Liver (tissue), 9 donors: ENCODE data around the gene CLN5. TPM values are rescaled to one million over a fixed set of nuclear protein-coding genes. Genes with fewer than 3 reads are reported as not detected.

Source experiments
- DNase-seq: peaks from one replicate; pipeline ENCODE4 v3.0.0-alpha.2; 2017; ENCODE audit warnings: low spot score
- H3K27ac ChIP-seq, 2 donors: one replicate each; pipeline ENCODE4 v1.7.0; 2013; ENCODE audit warnings: inconsistent platforms in 2 of 2, low read length in 2 of 2, control low read depth in 1 of 2, low read depth in 1 of 2, mild to moderate bottlenecking in 1 of 2
- H3K27me3 ChIP-seq, 4 donors: one replicate each; pipeline versions ENCODE4 v1.6.1 to v1.7.0; 2013; ENCODE audit warnings: low read length in 3 of 4, inconsistent platforms in 1 of 4, mild to moderate bottlenecking in 1 of 4, moderate library complexity in 1 of 4; ENCODE audit not compliant: control insufficient read depth in 4 of 4, insufficient read depth in 4 of 4
- H3K36me3 ChIP-seq, 4 donors: one replicate each; pipeline versions ENCODE4 v1.6.1 to v1.7.0; 2013; ENCODE audit warnings: low read length in 3 of 4, mild to moderate bottlenecking in 3 of 4, low read depth in 1 of 4, moderate library complexity in 1 of 4; ENCODE audit not compliant: control insufficient read depth in 4 of 4, insufficient read depth in 3 of 4
- H3K4me1 ChIP-seq, 4 donors: one replicate each; pipeline versions ENCODE4 v1.6.1 to v1.7.0; 2013; ENCODE audit warnings: low read length in 3 of 4, mild to moderate bottlenecking in 3 of 4, moderate library complexity in 1 of 4; ENCODE audit not compliant: control insufficient read depth in 4 of 4, insufficient read depth in 4 of 4
- H3K4me3 ChIP-seq, 3 donors: one replicate each; pipeline versions ENCODE4 v1.6.1 to v1.7.0; 2013; ENCODE audit warnings: low read length in 3 of 3, control low read depth in 1 of 3, low read depth in 1 of 3, mild to moderate bottlenecking in 1 of 3
- H3K9ac ChIP-seq, 2 donors: one replicate each; pipeline ENCODE4 v1.7.0; 2013; ENCODE audit warnings: low read length in 2 of 2, mild to moderate bottlenecking in 2 of 2, moderate library complexity in 2 of 2, control low read depth in 1 of 2, low read depth in 1 of 2
- H3K9me3 ChIP-seq, 4 donors: one replicate each; pipeline versions ENCODE4 v1.6.1 to v1.7.0; 2013; ENCODE audit warnings: low read length in 3 of 4; ENCODE audit not compliant: control insufficient read depth in 4 of 4
- EGR1 ChIP-seq, 2 donors: IDR thresholded peaks; 2 replicates each; pipeline ENCODE4 v1.6.1; 2016 to 2018; ENCODE audit warnings: antibody characterized with exemption in 2 of 2, low read depth in 2 of 2
- FOXA1 ChIP-seq: IDR thresholded peaks from 2 replicates; pipeline ENCODE4 v1.6.1; 2016; ENCODE audit warnings: antibody characterized with exemption
- FOXA2 ChIP-seq: IDR thresholded peaks from 2 replicates; pipeline ENCODE4 v1.6.1; 2016; ENCODE audit warnings: antibody characterized with exemption
- GABPA ChIP-seq, 2 donors: IDR thresholded peaks in 1 of 2; conservative IDR thresholded peaks in 1 of 2; 2 replicates each; pipeline ENCODE4 v1.6.1; 2016; ENCODE audit warnings: antibody characterized with exemption in 2 of 2, mild to moderate bottlenecking in 1 of 2, moderate library complexity in 1 of 2
- HNF4A ChIP-seq, 2 donors: conservative IDR thresholded peaks; 2 replicates each; pipeline ENCODE4 v1.6.1; 2016; ENCODE audit warnings: antibody characterized with exemption in 2 of 2, mild to moderate bottlenecking in 2 of 2
- HNF4G ChIP-seq: IDR thresholded peaks from 2 replicates; pipeline ENCODE4 v1.6.1; 2016; ENCODE audit warnings: antibody characterized with exemption
- JUND ChIP-seq, 2 donors: IDR thresholded peaks; 2 replicates each; pipeline ENCODE4 v1.6.1; 2016; ENCODE audit warnings: antibody characterized with exemption in 2 of 2
- NR2F2 ChIP-seq: IDR thresholded peaks from 2 replicates; pipeline ENCODE4 v1.6.1; 2016; ENCODE audit warnings: antibody characterized with exemption
- RAD21 ChIP-seq, 2 donors: IDR thresholded peaks; 2 replicates each; pipeline ENCODE4 v1.6.1; 2016; ENCODE audit warnings: antibody characterized with exemption in 2 of 2, mild to moderate bottlenecking in 2 of 2
- RXRA ChIP-seq, 2 donors: IDR thresholded peaks; 2 replicates each; pipeline ENCODE4 v1.6.1; 2017 to 2018; ENCODE audit warnings: antibody characterized with exemption in 2 of 2, mild to moderate bottlenecking in 1 of 2
- SP1 ChIP-seq: IDR thresholded peaks from 2 replicates; pipeline ENCODE4 v1.6.1; 2018; ENCODE audit warnings: antibody characterized with exemption, mild to moderate bottlenecking
- TAF1 ChIP-seq: conservative IDR thresholded peaks from 2 replicates; pipeline ENCODE4 v1.6.1; 2016; ENCODE audit warnings: antibody characterized with exemption, mild to moderate bottlenecking
- YY1 ChIP-seq: IDR thresholded peaks from 2 replicates; pipeline ENCODE4 v1.6.1; 2016; ENCODE audit warnings: antibody characterized with exemption, mild to moderate bottlenecking
- WGBS: extraction: QIAGEN DNeasy Blood & Tissue Kit; methylation state at CpG from one replicate; pipeline ENCODE4 v1.1.7; 2013; 5-methylcytosine and 5-hydroxymethylcytosine counted together
- polyA plus RNA-seq, 2 donors: library from polyadenylated mRNA; stranded (reverse) in 1 of 2; unstranded in 1 of 2; fragments of 200-250 nt in 1 of 2; fragments of >200 nt in 1 of 2; fragmentation: Nextera tagmentation in 1 of 2; extraction: Ambion mirVana in 1 of 2; gene quantifications; one replicate each; pipeline versions ENCODE4 v1.2.1 to v1.2.3, GENCODE V29; 2013 to 2015
- total RNA-seq, 2 donors: library from RNA; depleted of rRNA; stranded (reverse); fragments of >200 nt; gene quantifications; one replicate each; pipeline ENCODE4 v1.2.3, GENCODE V29; 2014
- TF ChIP-seq, protein P1 (sequence below): IDR thresholded peaks from 2 replicates; pipeline ENCODE4 v1.6.1; 2016; ENCODE audit warnings: antibody characterized with exemption
- TF ChIP-seq, protein P2 (sequence below): IDR thresholded peaks from 2 replicates; pipeline ENCODE4 v1.6.1; 2016; ENCODE audit warnings: antibody characterized with exemption
- TF ChIP-seq, protein P3 (sequence below): fragments of 150-350 bp; IDR thresholded peaks from 2 replicates; pipeline ENCODE4 v1.5.1; 2017; ENCODE audit warnings: improper control_type of control experiment, low read depth, low read length; ENCODE audit not compliant: missing input control
- TF ChIP-seq, protein P4 (sequence below): IDR thresholded peaks from 2 replicates; pipeline ENCODE4 v1.6.1; 2016; ENCODE audit warnings: antibody characterized with exemption, mild to moderate bottlenecking
- TF ChIP-seq, protein P5 (sequence below): IDR thresholded peaks from 2 replicates; pipeline ENCODE4 v1.6.1; 2016; ENCODE audit warnings: antibody characterized with exemption
- donor health status: healthy.
- donor health status: healthy.
- donor health status: healthy.
- donor health status: healthy.
- donor health status: healthy.

The CLN5 gene
- total and polyA plus RNA-seq, 4 donors: 11.6 to 18.2 (median 14.8) TPM

DNA sequence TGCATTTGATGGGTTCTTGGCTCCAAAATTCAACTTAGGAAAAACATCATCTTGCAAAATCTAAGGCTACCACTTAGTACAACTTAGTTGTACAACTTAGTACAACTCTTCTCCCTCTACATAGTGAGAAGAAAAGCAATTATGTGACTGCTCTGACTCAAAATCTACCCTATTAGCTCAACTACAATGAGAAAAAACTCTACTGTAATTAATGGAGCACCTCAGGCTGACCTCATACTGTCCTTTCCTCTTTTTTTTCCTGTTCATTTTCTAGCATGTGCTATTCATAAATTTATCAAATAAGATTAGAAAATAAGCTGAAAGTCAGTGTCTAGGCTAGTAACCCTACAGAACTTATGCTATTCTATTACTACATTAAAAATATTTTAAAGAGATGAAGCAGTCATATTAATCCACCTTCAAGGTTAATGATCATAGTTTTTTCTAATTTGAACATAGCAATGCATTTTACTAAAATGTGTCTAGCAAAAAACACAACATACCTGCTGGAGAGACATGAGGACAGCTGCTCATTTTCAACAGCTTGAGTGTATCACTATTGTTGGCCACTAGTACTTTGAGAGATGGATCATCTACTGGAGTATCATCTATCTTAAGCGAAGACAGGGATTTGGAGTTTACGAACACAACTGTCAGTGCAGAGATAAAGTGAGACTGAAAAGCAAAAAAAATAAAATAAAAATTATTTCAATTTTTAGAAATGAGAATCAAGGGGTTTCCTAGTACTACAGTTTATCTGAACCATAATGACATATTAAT lies 23.2 kb downstream of the CLN5 start:
- DNase-seq: no peak
- no peak overlapping the region for H3K9ac ChIP-seq
- no peaks in the 10 kb centered on the region for H3K9me3 ChIP-seq
- H3K4me3 ChIP-seq: no peak overlapping the region
- H3K4me1 ChIP-seq: peaks cover 0 to 3% (median under 1%) of the 10 kb centered on the region in 4 donors
- H3K36me3 ChIP-seq: peaks cover 6 to 56% (median 49%) of the 10 kb centered on the region in 4 donors
- no peaks in the 10 kb centered on the region for H3K27me3 ChIP-seq
- 94% methylated on average over 2 of the region's 2 CpGs for WGBS
- no peak for TF ChIP-seq TAF1
- TF ChIP-seq JUND (IDR thresholded peaks at IDR 0.05): no peak
- no peak for TF ChIP-seq RAD21 (IDR thresholded peaks at IDR 0.05)
- no peak for TF ChIP-seq EGR1 (IDR thresholded peaks at IDR 0.05; ENCODE audit: low read depth in 2 of 2)
- TF ChIP-seq, protein P1, sequence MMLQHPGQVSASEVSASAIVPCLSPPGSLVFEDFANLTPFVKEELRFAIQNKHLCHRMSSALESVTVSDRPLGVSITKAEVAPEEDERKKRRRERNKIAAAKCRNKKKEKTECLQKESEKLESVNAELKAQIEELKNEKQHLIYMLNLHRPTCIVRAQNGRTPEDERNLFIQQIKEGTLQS: no peak
- TF ChIP-seq, protein P2, sequence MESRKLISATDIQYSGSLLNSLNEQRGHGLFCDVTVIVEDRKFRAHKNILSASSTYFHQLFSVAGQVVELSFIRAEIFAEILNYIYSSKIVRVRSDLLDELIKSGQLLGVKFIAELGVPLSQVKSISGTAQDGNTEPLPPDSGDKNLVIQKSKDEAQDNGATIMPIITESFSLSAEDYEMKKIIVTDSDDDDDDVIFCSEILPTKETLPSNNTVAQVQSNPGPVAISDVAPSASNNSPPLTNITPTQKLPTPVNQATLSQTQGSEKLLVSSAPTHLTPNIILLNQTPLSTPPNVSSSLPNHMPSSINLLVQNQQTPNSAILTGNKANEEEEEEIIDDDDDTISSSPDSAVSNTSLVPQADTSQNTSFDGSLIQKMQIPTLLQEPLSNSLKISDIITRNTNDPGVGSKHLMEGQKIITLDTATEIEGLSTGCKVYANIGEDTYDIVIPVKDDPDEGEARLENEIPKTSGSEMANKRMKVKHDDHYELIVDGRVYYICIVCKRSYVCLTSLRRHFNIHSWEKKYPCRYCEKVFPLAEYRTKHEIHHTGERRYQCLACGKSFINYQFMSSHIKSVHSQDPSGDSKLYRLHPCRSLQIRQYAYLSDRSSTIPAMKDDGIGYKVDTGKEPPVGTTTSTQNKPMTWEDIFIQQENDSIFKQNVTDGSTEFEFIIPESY: no peak
- TF ChIP-seq GABPA (IDR thresholded peaks at IDR 0.05 in 1 of 2, conservative IDR thresholded peaks at IDR 0.05 in 1 of 2): no peak
- TF ChIP-seq HNF4A (conservative IDR thresholded peaks at IDR 0.05): no peak
- TF ChIP-seq, protein P3, sequence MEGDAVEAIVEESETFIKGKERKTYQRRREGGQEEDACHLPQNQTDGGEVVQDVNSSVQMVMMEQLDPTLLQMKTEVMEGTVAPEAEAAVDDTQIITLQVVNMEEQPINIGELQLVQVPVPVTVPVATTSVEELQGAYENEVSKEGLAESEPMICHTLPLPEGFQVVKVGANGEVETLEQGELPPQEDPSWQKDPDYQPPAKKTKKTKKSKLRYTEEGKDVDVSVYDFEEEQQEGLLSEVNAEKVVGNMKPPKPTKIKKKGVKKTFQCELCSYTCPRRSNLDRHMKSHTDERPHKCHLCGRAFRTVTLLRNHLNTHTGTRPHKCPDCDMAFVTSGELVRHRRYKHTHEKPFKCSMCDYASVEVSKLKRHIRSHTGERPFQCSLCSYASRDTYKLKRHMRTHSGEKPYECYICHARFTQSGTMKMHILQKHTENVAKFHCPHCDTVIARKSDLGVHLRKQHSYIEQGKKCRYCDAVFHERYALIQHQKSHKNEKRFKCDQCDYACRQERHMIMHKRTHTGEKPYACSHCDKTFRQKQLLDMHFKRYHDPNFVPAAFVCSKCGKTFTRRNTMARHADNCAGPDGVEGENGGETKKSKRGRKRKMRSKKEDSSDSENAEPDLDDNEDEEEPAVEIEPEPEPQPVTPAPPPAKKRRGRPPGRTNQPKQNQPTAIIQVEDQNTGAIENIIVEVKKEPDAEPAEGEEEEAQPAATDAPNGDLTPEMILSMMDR: no peak
- TF ChIP-seq SP1: no peak
- TF ChIP-seq, protein P4, sequence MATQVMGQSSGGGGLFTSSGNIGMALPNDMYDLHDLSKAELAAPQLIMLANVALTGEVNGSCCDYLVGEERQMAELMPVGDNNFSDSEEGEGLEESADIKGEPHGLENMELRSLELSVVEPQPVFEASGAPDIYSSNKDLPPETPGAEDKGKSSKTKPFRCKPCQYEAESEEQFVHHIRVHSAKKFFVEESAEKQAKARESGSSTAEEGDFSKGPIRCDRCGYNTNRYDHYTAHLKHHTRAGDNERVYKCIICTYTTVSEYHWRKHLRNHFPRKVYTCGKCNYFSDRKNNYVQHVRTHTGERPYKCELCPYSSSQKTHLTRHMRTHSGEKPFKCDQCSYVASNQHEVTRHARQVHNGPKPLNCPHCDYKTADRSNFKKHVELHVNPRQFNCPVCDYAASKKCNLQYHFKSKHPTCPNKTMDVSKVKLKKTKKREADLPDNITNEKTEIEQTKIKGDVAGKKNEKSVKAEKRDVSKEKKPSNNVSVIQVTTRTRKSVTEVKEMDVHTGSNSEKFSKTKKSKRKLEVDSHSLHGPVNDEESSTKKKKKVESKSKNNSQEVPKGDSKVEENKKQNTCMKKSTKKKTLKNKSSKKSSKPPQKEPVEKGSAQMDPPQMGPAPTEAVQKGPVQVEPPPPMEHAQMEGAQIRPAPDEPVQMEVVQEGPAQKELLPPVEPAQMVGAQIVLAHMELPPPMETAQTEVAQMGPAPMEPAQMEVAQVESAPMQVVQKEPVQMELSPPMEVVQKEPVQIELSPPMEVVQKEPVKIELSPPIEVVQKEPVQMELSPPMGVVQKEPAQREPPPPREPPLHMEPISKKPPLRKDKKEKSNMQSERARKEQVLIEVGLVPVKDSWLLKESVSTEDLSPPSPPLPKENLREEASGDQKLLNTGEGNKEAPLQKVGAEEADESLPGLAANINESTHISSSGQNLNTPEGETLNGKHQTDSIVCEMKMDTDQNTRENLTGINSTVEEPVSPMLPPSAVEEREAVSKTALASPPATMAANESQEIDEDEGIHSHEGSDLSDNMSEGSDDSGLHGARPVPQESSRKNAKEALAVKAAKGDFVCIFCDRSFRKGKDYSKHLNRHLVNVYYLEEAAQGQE: no peak
- TF ChIP-seq, protein P5, sequence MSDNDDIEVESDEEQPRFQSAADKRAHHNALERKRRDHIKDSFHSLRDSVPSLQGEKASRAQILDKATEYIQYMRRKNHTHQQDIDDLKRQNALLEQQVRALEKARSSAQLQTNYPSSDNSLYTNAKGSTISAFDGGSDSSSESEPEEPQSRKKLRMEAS: no peak
- no peak for TF ChIP-seq HNF4G
- no peak for TF ChIP-seq FOXA1
- no peak for TF ChIP-seq RXRA (IDR thresholded peaks at IDR 0.05)
- TF ChIP-seq YY1: no peak
- TF ChIP-seq NR2F2: no peak
- TF ChIP-seq FOXA2: no peak
- H3K27ac ChIP-seq: no peak overlapping the region
